ENCODE results near the gene COQ10B. TPM values are rescaled to one million over a fixed set of nuclear protein-coding genes. Genes with fewer than 3 reads are reported as not detected.

COQ10B gene
- total RNA-seq, 1 experiment from 2014 or later: 23.5 TPM

DNA sequence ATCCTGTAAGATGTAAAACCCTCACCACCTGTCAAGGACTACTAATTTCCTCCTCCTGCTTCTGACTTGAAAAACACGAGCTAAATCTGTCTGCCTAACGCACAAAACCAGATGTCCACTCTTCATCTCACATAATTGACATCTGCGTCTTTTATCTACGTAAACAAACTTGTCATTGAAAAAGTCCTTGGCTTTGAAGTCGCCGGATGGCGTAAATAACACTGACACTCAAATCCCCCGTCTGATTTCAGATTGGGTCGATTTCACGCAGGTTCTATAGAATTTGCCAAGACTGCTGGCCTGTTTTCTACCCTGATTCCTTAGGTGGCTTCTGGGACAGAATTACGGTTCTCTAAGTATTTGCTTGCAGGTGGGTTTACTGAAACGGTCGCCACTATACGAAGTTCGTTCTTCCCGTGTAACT lies 62.0 kb downstream of the COQ10B start:
- TSS peak; percentile 80 for BruUV-seq (replicated peaks)

DNA sequence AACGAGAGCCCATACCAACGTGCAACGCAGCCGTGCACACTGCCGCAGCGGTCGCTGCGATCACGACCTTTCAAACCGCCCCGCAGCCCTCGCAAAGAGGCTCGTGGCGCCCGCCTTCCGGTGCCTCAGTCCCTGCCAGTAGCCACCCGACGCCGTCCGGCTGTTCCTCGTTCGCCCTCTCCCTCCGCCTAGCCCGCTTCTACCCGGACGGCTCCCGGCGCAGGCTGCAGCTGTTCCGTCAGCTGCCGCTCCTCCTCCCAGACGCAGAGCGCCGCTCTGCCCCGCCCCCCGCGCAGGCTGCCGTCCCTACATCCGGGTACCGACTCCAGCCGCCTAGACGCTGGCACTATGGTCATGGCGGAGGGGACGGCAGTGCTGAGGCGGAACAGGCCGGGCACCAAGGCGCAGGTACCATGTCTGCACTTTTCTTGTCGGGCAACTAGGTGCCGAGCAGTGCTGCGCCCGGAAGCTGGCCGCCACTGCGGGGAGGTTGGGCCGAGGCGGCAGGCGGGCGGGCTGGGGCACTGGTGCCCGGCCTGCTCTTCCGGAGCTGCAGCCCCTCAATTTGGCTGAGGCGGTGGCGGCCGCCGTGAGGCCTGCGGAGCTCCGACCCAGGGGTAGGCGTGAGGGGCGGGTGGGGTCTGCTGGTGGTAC lies 62.5 kb downstream of the COQ10B start, which contains the start of gene MOB4:
Gene MOB4 (plus strand): TSS at position 328 of the 654 bp plus-strand sequence. CDS start 21 bp downstream, at position 349.
- peak; percentile 92 for ATAC-seq
- Histone ChIP-seq H3K79me2 (ENCODE audit: low read length) (peaks cover 60% of the 10 kb centered on the region), H3K9ac (ENCODE audit: low read length) (peak within 1 kb of the TSS; percentile 94), H3K36me3 (ENCODE audit: low read depth, low read length) (peaks cover 8% of the 10 kb centered on the region), H2AFZ (ENCODE audit: low read length) (peak within 1 kb of the TSS; percentile 96), H4K20me1 (ENCODE audit: low read length) (peaks cover 20% of the 10 kb centered on the region), H3K27me3 (ENCODE audit: low read length) (no peaks in the 10 kb centered on the region), H3K4me3 (ENCODE audit: low read length) (peak within 1 kb of the TSS; percentile 89), H3K9me2 (replicated peaks; ENCODE audit: low read length) (no peaks in the 10 kb centered on the region), H3K4me2 (ENCODE audit: low read length) (peak within 1 kb of the TSS; percentile 94), H3F3A (ENCODE audit: low read length, unreplicated experiment) (no peaks in the 10 kb centered on the region), H3K9me3 (ENCODE audit: low read length) (no peaks in the 10 kb centered on the region), H3K4me1 (ENCODE audit: insufficient read depth, low read length) (peaks cover 17% of the 10 kb centered on the region), H3K27ac (ENCODE audit: low read length) (peak within 1 kb of the TSS; percentile 48)
- ChIA-PET CTCF (no interaction called here), POLR2A (ENCODE audit: unreplicated experiment) (interaction anchor here (0.5 to 1.2 kb wide), 5 partner anchors 16 to 1929 kb away, joined by 3 to 6 read pairs (median 5); partner anchors contain the start of genes HSPD1, HSPE1 and PLCL1)
- TF ChIP-seq EZH2phosphoT487 (IDR thresholded peaks at IDR 0.05; ENCODE audit: borderline replicate concordance, low read length) (no peak), EZH2 (IDR thresholded peaks at IDR 0.05; ENCODE audit: low read length, unreplicated experiment) (no peak)
- TF ChIP-seq, protein P1, sequence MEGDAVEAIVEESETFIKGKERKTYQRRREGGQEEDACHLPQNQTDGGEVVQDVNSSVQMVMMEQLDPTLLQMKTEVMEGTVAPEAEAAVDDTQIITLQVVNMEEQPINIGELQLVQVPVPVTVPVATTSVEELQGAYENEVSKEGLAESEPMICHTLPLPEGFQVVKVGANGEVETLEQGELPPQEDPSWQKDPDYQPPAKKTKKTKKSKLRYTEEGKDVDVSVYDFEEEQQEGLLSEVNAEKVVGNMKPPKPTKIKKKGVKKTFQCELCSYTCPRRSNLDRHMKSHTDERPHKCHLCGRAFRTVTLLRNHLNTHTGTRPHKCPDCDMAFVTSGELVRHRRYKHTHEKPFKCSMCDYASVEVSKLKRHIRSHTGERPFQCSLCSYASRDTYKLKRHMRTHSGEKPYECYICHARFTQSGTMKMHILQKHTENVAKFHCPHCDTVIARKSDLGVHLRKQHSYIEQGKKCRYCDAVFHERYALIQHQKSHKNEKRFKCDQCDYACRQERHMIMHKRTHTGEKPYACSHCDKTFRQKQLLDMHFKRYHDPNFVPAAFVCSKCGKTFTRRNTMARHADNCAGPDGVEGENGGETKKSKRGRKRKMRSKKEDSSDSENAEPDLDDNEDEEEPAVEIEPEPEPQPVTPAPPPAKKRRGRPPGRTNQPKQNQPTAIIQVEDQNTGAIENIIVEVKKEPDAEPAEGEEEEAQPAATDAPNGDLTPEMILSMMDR (conservative IDR thresholded peaks at IDR 0.05; ENCODE audit: low read depth, low read length): no peak
- peak; percentile 95 for DNase-seq
- intact Hi-C loops (cut with micrococcal nuclease): loop anchor here (1.0 to 5.0 kb wide), 4 partner anchors 16 to 191 kb away; partner anchors contain the start of genes HSPE1 and MARS2
- no TSS peak for BruUV-seq (replicated peaks)

More for the DNA sequence above, 62.0 kb downstream of the COQ10B start:
- Histone ChIP-seq H3K9me2 (replicated peaks; ENCODE audit: low read length) (no peaks in the 10 kb centered on the region), H3K36me3 (ENCODE audit: low read depth, low read length) (peaks cover 4% of the 10 kb centered on the region), H4K20me1 (ENCODE audit: low read length) (peaks cover 20% of the 10 kb centered on the region), H3K9me3 (ENCODE audit: low read length) (no peaks in the 10 kb centered on the region), H3K27me3 (ENCODE audit: low read length) (no peaks in the 10 kb centered on the region), H3F3A (ENCODE audit: low read length, unreplicated experiment) (no peaks in the 10 kb centered on the region), H3K9ac (ENCODE audit: low read length) (peak overlapping the region; percentile 94), H3K27ac (ENCODE audit: low read length) (peak overlapping the region; percentile 48), H3K79me2 (ENCODE audit: low read length) (peaks cover 54% of the 10 kb centered on the region), H3K4me2 (ENCODE audit: low read length) (peak overlapping the region; percentile 94), H2AFZ (ENCODE audit: low read length) (peak overlapping the region; percentile 96), H3K4me1 (ENCODE audit: insufficient read depth, low read length) (peaks cover 17% of the 10 kb centered on the region), H3K4me3 (ENCODE audit: low read length) (peak overlapping the region; percentile 89)
- ChIA-PET CTCF (no interaction called here), POLR2A (ENCODE audit: unreplicated experiment) (interaction anchor here (0.6 to 1.2 kb wide), 3 partner anchors 15 to 356 kb away, joined by 5 to 6 read pairs (median 5); partner anchors contain the start of genes HSPD1 and HSPE1)
- TF ChIP-seq, protein P1 (conservative IDR thresholded peaks at IDR 0.05; ENCODE audit: low read depth, low read length): no peak
- no peak for TF ChIP-seq EZH2phosphoT487 (IDR thresholded peaks at IDR 0.05; ENCODE audit: borderline replicate concordance, low read length)
- TF ChIP-seq EZH2 (IDR thresholded peaks at IDR 0.05; ENCODE audit: low read length, unreplicated experiment): no peak
- ATAC-seq: no peak; the same call in 1 of the 2 replicates
- DNase-seq: no peak
- intact Hi-C loops (cut with micrococcal nuclease): loop anchor here (5.0 kb wide), 3 partner anchors 62 to 192 kb away; partner anchors contain the start of gene MARS2
